ENCODE measurements around the gene NPM3.

NPM3 gene

DNA sequence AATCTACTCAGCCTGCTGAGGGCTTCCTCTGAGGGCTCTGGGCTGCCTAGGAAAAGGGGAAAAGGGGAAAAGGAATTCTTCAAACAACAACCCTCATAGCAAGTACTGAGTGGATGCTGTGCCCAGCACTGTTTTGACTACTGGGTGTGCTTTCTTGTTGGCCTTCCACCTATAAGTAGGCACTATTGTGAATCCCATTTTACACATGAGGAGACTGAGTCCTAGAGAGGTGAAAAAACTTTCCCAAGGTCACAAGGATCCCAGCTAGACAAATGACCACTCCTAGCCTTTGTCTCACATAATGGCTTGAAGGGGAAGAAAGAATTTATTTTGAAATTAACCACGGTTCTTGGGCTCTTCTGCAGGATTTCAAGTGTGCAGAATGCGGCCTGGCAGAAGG is 24.4 kb downstream of the NPM3 start:
- no peak overlapping the region for H3K4me2 ChIP-seq (ENCODE audit: low read depth, low read length, poor library complexity, severe bottlenecking)
- H3K27me3 ChIP-seq (ENCODE audit: low read length), result no peaks in the 10 kb centered on the region
- H3K4me3 ChIP-seq (ENCODE audit: insufficient read depth, low read length, poor library complexity, severe bottlenecking), result no peak overlapping the region
- no peak overlapping the region for H3K27ac ChIP-seq (ENCODE audit: low read depth, low read length)
- no peak overlapping the region for H2AFZ ChIP-seq (ENCODE audit: low read depth, low read length, severe bottlenecking)
- no peaks in the 10 kb centered on the region for H4K20me1 ChIP-seq (ENCODE audit: low read depth, low read length)
- no peaks in the 10 kb centered on the region for H3K9me3 ChIP-seq (ENCODE audit: insufficient read depth, low read length)
- H3K79me2 ChIP-seq (ENCODE audit: insufficient read depth, low read length), result no peaks in the 10 kb centered on the region
- H3K9me2 ChIP-seq (replicated peaks; ENCODE audit: insufficient read depth, low read length), result no peaks in the 10 kb centered on the region
- H3K36me3 ChIP-seq (ENCODE audit: low read length), result no peaks in the 10 kb centered on the region
- H3K9ac ChIP-seq (ENCODE audit: low read length), result no peak overlapping the region
- H3F3A ChIP-seq (ENCODE audit: insufficient read depth), result no peaks in the 10 kb centered on the region
- TF ChIP-seq EZH2phosphoT487 (conservative IDR thresholded peaks at IDR 0.05; ENCODE audit: low read length), result no peak
- TF ChIP-seq, protein P1, sequence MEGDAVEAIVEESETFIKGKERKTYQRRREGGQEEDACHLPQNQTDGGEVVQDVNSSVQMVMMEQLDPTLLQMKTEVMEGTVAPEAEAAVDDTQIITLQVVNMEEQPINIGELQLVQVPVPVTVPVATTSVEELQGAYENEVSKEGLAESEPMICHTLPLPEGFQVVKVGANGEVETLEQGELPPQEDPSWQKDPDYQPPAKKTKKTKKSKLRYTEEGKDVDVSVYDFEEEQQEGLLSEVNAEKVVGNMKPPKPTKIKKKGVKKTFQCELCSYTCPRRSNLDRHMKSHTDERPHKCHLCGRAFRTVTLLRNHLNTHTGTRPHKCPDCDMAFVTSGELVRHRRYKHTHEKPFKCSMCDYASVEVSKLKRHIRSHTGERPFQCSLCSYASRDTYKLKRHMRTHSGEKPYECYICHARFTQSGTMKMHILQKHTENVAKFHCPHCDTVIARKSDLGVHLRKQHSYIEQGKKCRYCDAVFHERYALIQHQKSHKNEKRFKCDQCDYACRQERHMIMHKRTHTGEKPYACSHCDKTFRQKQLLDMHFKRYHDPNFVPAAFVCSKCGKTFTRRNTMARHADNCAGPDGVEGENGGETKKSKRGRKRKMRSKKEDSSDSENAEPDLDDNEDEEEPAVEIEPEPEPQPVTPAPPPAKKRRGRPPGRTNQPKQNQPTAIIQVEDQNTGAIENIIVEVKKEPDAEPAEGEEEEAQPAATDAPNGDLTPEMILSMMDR (IDR thresholded peaks at IDR 0.05; ENCODE audit: insufficient read depth, low read length, poor library complexity, severe bottlenecking), result no peak

DNA sequence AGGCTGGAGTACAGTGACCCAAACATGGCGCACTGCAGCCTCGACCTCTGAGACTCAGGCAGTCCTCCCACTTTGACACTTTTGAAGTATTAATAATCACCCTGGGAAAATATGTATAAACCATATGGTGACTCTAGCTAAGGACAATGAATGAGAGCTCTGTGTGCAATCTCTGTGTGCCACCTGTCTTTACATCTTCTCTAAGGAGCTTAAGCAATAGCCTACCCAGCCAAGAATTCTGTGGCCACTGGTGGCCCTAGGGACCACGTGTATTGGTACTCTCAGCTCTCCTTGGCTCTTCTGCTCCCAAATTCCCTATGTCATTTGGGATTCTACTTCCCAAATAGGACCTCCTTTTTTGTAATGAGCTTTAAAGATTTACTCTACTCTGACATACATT is 31.0 kb downstream of the NPM3 start:
- Histone ChIP-seq H2AFZ (ENCODE audit: low read depth, low read length, severe bottlenecking) (no peak overlapping the region), H3K27ac (ENCODE audit: low read depth, low read length) (no peak overlapping the region), H3K9ac (ENCODE audit: low read length) (no peak overlapping the region), H3K9me2 (replicated peaks; ENCODE audit: insufficient read depth, low read length) (no peaks in the 10 kb centered on the region), H3F3A (ENCODE audit: insufficient read depth) (no peaks in the 10 kb centered on the region), H3K4me3 (ENCODE audit: insufficient read depth, low read length, poor library complexity, severe bottlenecking) (no peak overlapping the region), H3K27me3 (ENCODE audit: low read length) (no peaks in the 10 kb centered on the region), H3K79me2 (ENCODE audit: insufficient read depth, low read length) (no peaks in the 10 kb centered on the region), H3K36me3 (ENCODE audit: low read length) (no peaks in the 10 kb centered on the region), H4K20me1 (ENCODE audit: low read depth, low read length) (no peaks in the 10 kb centered on the region), H3K9me3 (ENCODE audit: insufficient read depth, low read length) (no peaks in the 10 kb centered on the region), H3K4me2 (ENCODE audit: low read depth, low read length, poor library complexity, severe bottlenecking) (no peak overlapping the region)
- no peak for TF ChIP-seq EZH2phosphoT487 (conservative IDR thresholded peaks at IDR 0.05; ENCODE audit: low read length)
- TF ChIP-seq, protein P1 (IDR thresholded peaks at IDR 0.05; ENCODE audit: insufficient read depth, low read length, poor library complexity, severe bottlenecking), result no peak

DNA sequence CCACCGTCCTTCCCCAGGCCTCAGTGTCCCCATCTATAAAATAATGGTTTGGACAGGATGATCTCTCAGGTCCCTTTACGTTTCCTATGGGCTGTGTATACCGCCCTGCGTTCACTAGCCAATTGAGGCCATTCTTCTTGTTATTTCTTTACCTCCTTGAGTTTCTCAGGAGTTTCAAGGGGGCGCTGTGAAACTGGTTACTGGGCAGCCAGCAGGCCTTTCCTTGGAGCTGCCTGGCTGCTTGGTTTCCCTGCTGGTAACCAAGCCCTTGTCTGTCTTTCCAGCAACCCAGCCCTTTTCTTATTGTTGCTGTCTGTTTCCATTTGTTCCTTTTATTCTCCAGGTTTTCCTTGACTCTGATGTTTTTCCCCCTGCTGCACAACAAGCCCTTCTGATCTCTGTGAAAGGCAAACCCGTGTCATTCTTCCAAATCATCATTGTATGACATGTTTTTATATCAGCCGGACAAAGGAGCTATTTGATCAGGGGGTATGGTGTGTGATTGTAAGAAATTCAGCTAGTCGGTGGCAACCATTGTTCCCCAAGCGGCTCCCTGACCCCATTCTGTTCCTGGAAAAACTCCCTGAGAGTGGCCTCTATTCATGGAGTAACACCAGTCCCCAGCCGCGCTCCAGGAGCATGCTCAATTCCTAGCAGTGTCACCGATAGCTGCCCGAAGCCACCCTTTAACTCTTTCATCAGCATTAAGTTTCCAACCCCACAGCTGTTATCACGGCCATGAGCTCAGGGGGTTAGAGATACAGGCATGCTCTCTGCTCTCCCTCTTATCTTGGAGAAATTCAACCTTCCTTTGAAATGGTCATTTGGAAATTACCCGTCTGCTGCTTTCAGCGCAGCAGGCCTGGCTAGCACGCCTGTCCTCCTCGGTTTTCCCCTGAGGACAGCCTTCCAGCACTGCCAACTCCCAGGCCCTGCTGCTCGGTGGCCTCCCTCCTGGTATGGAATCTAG is 33.9 kb downstream of the NPM3 start:
- Histone ChIP-seq H4K20me1 (ENCODE audit: low read depth, low read length) (no peaks in the 10 kb centered on the region), H3K4me2 (ENCODE audit: low read depth, low read length, poor library complexity, severe bottlenecking) (no peak overlapping the region), H3K27ac (ENCODE audit: low read depth, low read length) (no peak overlapping the region), H3K4me3 (ENCODE audit: insufficient read depth, low read length, poor library complexity, severe bottlenecking) (no peak overlapping the region), H3K79me2 (ENCODE audit: insufficient read depth, low read length) (no peaks in the 10 kb centered on the region), H3K9me2 (replicated peaks; ENCODE audit: insufficient read depth, low read length) (no peaks in the 10 kb centered on the region), H3K9me3 (ENCODE audit: insufficient read depth, low read length) (no peaks in the 10 kb centered on the region), H3K9ac (ENCODE audit: low read length) (no peak overlapping the region), H3F3A (ENCODE audit: insufficient read depth) (no peaks in the 10 kb centered on the region), H3K27me3 (ENCODE audit: low read length) (no peaks in the 10 kb centered on the region), H3K36me3 (ENCODE audit: low read length) (no peaks in the 10 kb centered on the region), H2AFZ (ENCODE audit: low read depth, low read length, severe bottlenecking) (no peak overlapping the region)
- no peak for TF ChIP-seq EZH2phosphoT487 (conservative IDR thresholded peaks at IDR 0.05; ENCODE audit: low read length)

DNA sequence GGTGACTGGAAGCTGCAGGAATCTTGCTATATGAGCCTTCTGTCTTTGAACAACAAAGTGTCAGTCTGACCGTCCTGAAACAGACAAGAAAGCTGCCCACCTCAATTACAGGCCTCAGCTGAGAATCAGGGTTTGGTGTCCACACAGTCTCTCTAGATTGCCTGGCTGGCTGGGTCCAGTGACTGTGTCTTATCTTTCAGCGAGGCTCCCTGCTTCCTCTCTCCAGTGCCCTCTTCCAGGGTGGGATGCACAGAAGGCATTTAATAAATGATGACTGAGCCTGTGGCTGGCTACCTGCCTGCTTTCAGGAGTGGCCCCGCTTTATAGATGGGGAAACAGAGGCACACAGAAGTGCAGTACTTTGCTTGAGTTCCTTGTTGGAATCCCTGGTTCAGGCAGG is 34.8 kb downstream of the NPM3 start:
- H3K4me2 ChIP-seq (ENCODE audit: low read depth, low read length, poor library complexity, severe bottlenecking), result no peak overlapping the region

More for the DNA sequence above, 34.8 kb downstream of the NPM3 start:
- no peaks in the 10 kb centered on the region for H3K9me3 ChIP-seq (ENCODE audit: insufficient read depth, low read length)
- no peaks in the 10 kb centered on the region for H3K79me2 ChIP-seq (ENCODE audit: insufficient read depth, low read length)
- no peak overlapping the region for H3K27ac ChIP-seq (ENCODE audit: low read depth, low read length)
- no peak overlapping the region for H2AFZ ChIP-seq (ENCODE audit: low read depth, low read length, severe bottlenecking)
- H3K9ac ChIP-seq (ENCODE audit: low read length), result no peak overlapping the region
- no peak overlapping the region for H3K4me3 ChIP-seq (ENCODE audit: insufficient read depth, low read length, poor library complexity, severe bottlenecking)
- H3K36me3 ChIP-seq (ENCODE audit: low read length), result no peaks in the 10 kb centered on the region
- H3K9me2 ChIP-seq (replicated peaks; ENCODE audit: insufficient read depth, low read length), result no peaks in the 10 kb centered on the region
- H3F3A ChIP-seq (ENCODE audit: insufficient read depth), result no peaks in the 10 kb centered on the region
- TF ChIP-seq, protein P1 (IDR thresholded peaks at IDR 0.05; ENCODE audit: insufficient read depth, low read length, poor library complexity, severe bottlenecking), result no peak
- TF ChIP-seq EZH2phosphoT487 (conservative IDR thresholded peaks at IDR 0.05; ENCODE audit: low read length), result no peak
- no peaks in the 10 kb centered on the region for H3K27me3 ChIP-seq (ENCODE audit: low read length)
- H4K20me1 ChIP-seq (ENCODE audit: low read depth, low read length), result no peaks in the 10 kb centered on the region
